Hematopoietic multipotent progenitor cell treated with erythropoietin and hydrocortisone succinate and interleukin-3 and kit ligand, for 15 days (in vitro differentiated cells): Measurements from ENCODE around the gene FAM72D.
"Not testable (repeated sequence)": the region's sequence is repeated elsewhere in the genome, so short reads cannot be mapped to it uniquely, and the experiment has no call there.

Source experiments
- DNase-seq: peaks from one replicate; pipeline ENCODE4 v3.0.0-alpha.2; 2015; ENCODE audit warnings: low spot score

Gene FAM72D

DNA sequence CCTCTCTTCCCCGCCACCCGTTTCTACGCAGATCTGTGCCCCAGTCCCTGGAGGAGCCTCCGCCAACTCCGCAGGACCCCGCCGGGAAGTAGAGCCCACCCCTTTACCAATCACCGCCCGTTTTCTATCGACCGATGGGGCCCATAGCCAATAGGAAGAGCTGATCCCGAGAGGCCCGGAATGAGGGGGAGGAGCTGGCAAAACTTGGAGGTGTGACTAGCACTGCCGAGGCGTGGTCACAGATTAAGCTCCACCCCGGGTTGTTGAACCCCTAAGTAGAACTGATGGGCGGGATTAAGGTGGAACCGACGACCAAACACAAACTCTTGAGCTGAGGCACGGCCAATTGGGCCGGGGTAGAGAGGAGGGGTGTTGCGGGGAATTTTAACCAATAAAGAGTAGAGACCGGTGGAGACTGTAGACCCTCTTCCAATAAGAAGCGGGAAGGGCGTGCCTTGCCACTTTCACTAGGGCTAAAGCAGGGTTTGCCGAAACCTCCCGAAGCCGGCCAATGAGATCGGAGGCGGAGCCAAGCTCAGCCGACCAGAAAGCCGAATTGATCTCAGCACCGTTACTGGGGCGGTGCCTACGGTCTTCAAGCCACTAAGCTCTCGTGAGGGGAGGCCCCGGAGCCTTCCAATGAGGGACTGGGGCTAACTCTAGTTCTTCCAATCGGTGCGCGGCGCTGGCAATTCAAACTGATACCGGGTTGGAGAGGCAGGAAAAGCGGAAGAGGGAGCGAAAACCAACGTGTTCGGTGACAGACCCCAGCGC, at the start of gene FAM72D, which contains the start of gene SRGAP2B:
Gene FAM72D, plus strand, starts transcription at position 691 of the 774 bp plus-strand sequence. CDS start 874 bp downstream, outside the sequence.
Gene SRGAP2B, minus strand, starts transcription at position 45 of the 774 bp plus-strand sequence. CDS start 2,427 bp downstream, outside the sequence.
- DNase-seq = not testable (repeated sequence)

DNA sequence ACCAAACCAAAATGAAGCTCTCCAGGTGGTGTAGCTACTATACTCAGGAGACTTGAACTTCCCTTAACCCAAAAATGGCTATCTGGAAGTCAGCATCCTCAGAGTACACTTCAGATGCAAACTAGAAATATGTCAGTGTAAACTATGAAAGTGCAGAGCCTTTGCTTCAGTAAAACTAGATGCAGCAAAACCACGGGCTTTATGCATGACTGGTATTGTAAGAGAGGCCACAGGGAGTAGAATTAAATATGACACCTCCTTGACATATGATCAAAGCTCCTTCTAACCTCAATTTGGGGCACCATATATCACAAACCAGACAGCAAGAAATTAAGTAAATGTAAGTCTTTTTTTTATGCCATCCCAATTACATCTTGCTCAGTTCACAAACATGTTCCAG, 48.2 kb upstream of the FAM72D start:
- not testable (repeated sequence) for DNase-seq

DNA sequence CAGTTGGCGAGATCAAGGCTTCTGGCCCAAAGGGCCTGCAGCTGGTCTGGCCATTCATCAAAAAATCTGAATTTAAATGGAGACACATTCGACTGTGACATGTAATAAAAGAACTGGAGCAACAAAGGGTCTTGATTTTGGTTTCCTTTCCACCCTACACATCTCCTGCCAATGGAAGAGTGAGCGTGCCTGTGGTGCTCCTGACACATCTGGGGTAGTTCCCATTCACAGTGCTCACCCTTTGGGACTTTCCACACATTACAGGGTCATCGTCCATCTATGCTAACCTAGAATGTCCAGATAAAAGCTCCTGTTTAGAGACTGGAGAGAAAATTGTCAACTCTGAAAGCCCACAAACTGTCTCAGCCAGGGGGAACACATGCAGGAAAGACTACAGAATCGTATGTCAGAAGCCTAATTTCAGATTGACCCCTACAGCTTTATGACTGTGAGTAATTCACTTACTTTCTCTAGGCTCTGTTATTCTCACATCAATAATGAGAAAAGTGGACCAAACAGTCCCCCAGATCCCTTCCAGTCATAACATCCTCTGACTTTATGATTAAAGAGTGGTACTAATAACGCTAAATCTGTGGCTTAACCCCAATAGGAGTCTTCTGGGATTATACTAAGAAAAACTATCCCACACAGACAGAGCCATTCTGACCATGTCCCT, 47.5 kb upstream of the FAM72D start:
- not testable (repeated sequence) for DNase-seq

DNA sequence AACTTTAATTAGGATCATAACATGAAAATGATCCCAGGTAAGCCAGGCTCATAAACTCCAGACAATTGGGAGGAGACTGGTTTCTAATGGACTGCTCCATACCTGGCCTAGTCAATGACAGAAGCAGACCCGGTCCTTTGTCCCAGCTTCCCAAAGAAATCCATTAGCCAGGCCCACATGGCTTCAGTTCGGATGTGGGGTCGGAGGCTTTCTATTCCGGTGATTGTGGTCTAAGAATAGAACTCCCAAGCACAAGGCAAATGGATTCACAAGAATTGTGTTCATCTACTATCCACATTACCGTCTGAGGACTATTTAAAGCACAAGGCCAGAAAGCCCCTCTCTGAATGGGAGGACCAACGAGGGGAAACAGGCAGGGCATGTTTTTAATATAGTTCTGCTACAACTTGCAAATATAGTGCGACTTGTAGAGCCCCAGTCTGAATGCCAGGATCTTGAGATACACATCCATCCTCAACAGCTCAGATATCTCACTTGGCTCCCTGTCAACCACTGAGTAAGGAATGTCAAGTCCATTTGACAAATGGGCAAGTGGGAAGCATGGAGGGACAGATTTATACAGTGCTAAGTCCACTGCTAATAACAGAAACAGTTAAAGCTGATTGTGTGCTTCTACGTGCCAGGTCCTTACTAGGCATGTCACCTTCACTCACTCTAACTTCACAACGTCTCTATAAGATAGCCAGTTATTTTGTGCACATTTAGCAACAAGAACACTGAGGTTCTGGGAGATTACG, 43.6 kb upstream of the FAM72D start:
- DNase-seq = not testable (repeated sequence)

DNA sequence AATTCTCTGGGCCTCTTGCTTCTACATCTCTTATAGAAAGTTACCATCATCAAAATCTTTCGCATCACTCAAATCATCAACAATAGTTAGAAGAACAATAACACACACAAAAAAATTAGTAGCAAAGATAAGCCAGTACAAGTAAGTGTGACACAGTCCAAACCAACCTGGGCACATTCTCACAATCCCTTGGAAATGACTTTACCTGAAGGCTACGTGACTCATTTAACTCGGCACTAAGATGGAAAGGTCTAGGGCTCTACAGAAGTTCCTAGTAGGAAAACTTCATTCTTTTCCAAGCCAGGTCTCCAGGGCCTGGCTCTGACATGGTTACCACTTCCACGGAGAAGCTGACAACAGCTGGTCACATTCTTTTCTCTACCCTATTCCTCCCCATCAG, 42.3 kb upstream of the FAM72D start:
- DNase-seq = not testable (repeated sequence)

DNA sequence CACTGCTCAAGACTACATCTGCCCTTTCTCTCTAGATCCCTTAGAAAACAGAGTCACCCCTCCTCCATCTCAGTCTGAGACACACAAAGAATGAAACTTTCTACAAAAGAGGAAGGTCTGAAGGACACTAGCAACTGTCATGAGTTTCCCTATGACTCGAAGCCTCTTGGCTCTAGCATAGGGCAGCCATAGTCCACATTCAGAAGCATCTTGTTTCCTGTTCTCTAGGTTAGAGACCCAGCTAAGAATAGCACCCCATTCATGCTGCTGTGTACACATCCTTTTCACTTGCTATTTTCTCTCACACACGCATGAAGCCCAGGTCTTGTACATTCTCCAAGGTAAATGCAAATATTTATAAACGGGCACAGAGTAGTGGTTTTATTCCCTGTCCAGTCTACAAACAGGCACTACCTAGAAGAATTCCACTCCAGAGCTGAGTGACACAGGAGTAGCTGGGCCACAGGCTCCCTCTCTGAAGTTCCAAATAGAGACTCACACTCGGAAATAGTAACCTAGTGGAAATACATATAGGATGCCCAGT, 40.5 kb upstream of the FAM72D start:
- not testable (repeated sequence) for DNase-seq

DNA sequence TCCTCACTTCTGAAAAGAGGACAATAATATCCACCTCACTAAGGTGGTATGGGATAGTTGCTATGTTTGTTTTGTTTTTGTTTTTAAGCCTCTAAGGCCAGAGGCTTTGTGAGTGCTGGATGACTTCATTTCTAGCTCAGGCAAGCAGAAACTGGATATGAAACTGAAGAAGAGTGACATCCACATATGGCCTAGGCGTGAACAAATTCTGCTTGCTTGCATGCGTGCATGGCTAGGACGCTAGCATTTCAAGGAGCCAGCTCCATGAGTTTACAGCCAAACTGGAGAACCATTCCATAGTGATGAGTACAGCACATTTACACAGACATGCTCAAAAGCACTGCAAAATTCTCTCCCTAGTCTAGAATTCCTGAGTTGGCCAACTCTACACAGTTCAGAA, 37.6 kb upstream of the FAM72D start:
- not testable (repeated sequence) for DNase-seq

DNA sequence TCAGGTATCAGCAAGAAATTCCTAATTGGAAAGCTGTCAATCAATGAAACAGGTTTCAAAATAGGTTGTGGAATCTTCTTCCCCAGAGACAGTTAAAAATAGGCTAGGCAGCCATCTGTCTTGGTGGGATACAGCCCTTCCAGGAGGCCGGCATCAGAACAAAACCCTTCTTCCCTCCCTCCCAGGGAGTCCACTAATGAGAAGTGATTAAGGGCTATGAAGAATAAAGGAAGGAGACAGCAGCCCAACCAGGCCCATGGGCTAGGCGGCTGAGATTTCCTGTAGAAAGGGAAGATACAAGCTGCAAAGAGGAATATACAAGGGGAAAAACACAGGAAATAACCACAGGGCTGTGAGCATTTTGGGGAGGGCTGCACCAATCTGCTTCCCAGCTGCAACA, 32.5 kb upstream of the FAM72D start:
- not testable (repeated sequence) for DNase-seq

DNA sequence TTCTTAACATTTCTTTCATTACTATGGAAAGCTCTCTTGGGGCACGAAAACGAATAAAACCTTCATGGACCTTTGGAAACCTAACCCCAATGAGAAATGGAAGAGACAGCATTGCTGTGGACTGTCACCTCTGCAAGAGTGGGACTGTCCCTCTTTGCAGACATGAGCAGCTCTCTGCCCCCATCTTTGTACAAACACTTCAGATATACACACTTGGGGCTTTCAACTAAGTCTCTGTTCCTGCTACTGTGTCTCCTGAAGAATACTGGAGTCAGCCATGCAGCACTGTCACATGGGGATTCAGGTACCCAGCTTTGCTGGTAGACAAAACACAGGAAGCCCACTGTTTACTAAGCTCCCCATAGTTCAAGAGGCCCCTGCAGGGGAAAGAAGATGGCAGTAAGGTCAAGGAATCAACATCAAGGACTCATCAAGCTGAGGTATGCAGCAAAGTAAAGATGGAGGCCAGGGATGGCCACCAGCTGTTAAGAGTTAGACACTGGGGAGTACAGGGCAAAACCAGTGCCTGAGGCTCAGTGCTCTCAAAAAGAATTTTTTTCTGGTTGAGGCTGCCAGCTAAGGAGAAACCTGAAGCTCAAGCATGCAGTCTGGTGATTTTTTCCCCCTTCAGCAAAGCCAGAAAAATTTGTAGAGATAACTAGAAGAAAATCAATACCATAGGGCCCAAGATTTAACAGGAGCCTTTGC, 31.7 kb upstream of the FAM72D start:
- DNase-seq = not testable (repeated sequence)

DNA sequence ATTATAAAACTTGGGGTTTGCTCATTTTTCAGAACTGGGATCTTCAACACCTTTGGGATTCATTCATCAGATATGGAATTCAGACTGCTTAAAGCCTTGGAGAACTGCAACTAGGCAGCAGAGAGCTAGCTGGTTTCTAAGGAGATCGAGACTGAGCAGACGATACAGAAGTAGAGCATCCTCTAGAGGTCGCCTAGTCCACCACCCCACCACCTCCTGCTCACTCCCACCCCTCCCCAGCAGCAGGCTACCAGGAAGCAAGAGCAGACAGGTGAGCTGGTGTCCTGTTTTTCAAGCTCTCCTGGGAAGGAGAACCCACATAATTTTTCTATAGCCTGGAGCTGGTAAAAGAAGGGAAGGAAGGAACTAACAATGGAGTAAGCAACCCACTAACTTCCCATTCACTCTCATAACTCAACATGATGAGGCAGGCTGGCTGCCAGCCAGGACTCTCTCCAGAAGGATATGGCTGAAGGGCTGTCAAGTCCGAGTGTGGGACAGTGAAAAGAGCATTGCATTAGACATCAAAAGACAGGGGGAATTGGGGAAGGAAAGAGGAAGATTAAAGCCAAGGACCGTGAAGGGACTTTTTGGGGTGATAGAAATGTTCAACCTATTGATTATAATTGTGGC, 30.5 kb upstream of the FAM72D start:
- not testable (repeated sequence) for DNase-seq

DNA sequence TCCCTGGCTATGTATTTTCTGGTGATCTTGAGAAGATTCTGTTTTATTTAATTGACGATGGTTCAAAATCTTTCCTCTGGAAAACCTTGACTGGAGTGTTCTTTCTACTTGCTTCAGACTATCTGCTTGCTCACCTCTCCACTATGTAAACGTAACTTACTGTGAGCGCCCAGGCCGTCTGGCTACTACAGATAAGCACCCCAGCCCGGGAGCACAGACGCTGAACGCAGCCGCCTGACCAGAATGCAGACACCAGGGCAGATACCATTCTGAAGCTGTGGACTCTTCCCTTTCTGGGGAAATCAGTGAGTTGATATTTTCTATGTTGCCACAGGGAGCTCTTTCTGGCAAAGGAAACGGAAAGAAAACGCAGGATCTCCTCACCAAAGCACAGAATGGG, 29.3 kb upstream of the FAM72D start:
- not testable (repeated sequence) for DNase-seq

DNA sequence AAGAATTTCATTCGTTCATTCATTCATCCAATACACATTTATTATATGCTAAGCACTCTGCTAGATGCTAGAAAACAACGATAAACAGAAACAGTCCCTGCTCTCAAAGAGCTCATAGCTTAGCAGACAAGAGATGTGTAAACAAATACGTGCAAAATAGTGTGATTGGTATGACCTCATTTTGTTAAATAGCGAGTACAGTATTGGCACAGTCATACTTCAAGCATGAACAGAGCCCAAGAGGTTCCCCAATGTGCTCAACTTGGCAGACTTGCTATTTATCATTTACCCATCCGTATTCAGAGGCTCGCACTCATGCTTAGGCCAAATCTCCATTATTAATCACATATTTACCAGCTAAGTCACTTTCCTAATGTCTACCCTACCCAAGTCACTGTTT, 24.2 kb upstream of the FAM72D start:
- DNase-seq = not testable (repeated sequence)

DNA sequence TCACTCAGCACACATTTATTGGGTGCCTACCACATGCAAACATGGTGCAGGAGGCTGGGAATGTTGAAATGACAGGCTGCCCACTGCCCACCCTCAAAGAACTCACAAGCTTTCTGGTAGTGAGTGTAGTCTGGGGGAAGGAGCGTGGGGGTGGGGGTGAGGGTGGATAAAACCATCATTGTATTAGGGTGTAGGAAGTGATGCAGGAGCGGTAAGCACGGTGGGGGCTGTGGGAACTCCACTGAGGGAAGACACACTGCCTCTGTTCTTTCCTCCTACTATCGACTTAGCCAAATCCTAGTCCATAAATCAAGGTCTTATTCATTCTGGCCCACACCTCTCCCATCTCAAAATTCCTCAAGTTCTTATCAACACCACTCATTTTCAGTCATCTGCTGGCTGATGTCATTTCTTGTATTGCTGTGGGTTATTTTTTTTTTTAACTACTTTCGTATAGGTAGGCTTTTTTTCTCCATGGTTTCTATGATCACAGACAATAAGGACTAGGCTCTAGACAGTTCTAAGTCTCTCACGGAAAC, 21.7 kb upstream of the FAM72D start:
- DNase-seq = not testable (repeated sequence)

DNA sequence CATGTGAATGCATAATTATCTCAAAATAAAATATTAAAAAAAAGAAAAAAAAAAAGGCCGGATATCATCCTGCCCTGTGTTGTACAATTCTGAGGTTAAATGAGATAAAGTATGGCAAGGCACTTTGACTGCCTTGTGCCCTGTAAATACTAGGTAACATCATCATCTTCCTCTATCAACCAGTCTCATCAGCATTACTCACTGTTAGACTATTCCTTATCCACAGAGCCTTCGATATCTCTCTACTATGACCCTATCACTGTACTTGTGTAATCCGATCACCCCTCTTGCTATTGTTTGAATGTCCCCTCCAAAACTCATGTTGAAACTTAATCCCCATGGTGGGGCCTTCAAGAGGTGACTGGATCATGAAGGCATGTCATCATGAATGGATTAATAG, 18.9 kb upstream of the FAM72D start:
- not testable (repeated sequence) for DNase-seq

DNA sequence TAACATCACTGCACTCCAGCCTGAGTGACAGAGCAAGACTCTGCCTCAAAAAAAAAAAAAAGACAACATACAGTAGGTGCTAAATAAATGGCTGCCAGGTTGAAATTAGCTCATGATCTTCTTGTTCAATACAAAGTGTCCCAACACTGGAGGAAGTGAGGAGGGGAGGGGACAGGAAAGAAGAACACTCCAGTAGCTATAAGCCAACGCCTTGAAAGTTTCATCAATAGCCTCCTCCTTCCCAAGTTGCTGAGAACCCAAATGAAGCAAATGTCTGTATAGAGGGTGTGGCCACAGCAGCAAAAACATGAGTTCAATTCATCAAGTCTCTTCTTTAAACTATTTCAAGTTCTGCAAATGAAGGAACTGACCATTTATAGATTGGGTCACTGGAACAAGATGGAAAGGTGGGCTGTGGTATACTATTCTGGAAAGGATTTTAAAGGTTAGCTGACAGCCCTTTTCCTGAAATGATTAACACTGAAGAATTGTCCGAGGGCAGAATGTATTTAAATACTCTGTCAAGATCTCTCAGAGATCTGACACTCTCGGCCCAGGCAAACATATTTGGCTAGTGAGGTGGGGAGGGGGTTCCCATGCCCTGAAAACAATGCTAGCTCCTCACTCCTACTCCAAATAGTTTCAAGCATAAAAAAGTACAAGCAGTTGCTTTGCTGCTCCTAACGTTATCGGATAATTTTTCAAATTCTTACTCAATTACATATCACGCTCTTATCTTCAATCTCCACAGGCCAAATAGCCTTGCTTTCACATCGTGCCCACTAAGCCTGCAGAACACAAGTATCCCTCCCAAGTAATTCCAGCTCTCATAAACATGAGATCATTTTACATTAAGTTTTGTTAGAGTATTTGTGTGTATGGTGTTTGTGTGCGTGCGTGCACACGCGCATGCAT, 17.6 kb upstream of the FAM72D start:
- DNase-seq = not testable (repeated sequence)

DNA sequence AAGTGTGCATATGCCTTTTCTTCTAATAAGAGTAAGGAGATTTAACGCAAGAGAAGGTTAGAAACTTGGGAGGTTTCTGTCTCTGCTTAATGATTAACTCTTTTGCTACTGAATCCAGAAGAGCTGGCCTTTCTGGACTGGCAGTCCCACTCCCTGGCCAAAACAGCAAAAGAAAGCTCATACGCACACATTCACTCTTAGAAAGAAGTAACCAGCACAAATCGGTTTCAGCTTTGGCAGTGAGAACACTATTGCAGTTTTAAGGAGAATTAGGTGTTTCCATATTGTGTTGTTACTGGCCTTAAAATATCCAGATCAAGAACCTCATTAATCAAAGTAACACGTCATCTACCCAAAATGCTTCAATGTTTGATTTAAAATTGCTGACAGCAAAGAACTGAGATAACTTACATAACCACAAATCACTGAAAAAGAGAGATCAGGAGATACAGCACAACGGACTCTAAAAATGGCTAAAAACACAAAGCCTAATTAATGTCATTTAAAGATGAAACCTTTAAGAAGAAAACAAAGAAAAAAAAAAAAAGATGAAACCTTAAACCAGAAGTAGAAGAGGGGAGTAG, 16.9 kb upstream of the FAM72D start:
- not testable (repeated sequence) for DNase-seq

DNA sequence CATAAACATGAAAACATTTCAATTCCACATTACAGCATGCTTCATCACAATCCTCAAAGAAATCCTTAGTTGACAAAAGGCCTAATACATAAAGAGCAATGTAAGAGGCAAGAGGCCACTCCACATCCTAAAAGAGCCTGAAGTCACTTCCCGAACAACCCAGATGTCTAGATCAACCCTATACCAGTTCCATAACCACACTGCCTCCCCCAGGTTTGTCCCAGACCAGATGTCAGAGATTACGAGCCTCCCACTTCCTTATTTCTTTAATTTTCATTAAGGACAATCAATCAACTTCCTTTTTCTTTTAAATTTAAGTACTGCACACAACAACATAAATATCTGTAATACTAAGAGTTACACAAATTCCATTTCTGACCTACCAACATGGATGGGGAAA, 16.0 kb upstream of the FAM72D start:
- DNase-seq = not testable (repeated sequence)

DNA sequence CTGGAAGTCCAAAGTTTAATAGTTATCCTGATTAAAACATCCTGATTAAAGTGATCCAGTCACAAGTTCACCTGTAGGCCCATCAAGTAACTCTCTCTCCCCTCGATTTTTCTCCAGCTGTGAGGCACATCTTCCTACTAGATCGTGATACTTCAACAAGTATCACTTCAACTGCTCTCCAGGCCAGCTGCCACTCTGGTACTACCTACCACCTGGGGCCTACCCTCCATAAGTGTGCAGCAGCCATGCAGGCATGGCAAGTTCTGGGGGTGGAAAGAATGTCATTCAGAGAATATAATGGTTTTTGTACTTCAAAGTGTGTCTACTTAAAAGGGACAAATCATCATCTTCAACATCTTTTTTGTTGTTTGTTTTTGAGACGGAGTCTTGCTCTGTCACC, 15.6 kb upstream of the FAM72D start:
- not testable (repeated sequence) for DNase-seq
